OCI-LY1 (cell line): Measurements from ENCODE around the gene SPATA12.

Experiments
- CTCF ChIP-seq: fragments of 200-600 bp; sonication (generic), shearing (Covaris generic); IDR thresholded peaks from 2 replicates; pipeline ENCODE4 v1.5.1; 2017; ENCODE audit warnings: mild to moderate bottlenecking, antibody characterized with exemption, low read length, moderate library complexity, mixed read lengths
- EZH2 ChIP-seq: fragments of 200-600 bp; sonication (generic), shearing (Covaris generic); IDR thresholded peaks from 2 replicates; pipeline ENCODE4 v1.8.0; 2017; ENCODE audit warnings: borderline replicate concordance, mixed run types, mild to moderate bottlenecking, antibody characterized with exemption, low read length, moderate library complexity, mixed read lengths

- TF ChIP-seq CTCF = no peak
- no peak for TF ChIP-seq EZH2
These were observed 13.7 kb downstream of the SPATA12 start for GRCh38 chr3:57074135-57074534.
